Fibroblast of pulmonary artery (primary cell): ENCODE results near the gene TAMALIN.

ENCODE experiments used
- DNase-seq: peaks from one replicate; pipeline ENCODE4 v3.0.0-alpha.2; 2010; ENCODE audit warnings: low read depth
- H3K4me3 ChIP-seq: replicated peaks from 2 replicates; pipeline ENCODE4 v1.5.1; 2011; ENCODE audit warnings: low read depth, mild to moderate bottlenecking, control low read depth, low read length, moderate library complexity
- CTCF ChIP-seq: IDR thresholded peaks from 2 replicates; pipeline ENCODE4 v1.5.1; 2011; ENCODE audit warnings: mild to moderate bottlenecking, control low read depth, low read length, inconsistent platforms; ENCODE audit errors: missing control alignments

The TAMALIN gene

GRCh38 chr12:52035926-52036325, 29.2 kb downstream of the TAMALIN start:
- no peak for DNase-seq
- H3K4me3 ChIP-seq: no peak overlapping the region
- TF ChIP-seq CTCF: no peak

GRCh38 chr12:52036587-52037171, 29.9 kb downstream of the TAMALIN start:
- H3K4me3 ChIP-seq: peak overlapping the region; percentile 38
- TF ChIP-seq CTCF: no peak
- DNase-seq: peak; percentile 82

GRCh38 chr12:52037248-52037861, 30.6 kb downstream of the TAMALIN start:
- DNase-seq: peak; percentile 60
- H3K4me3 ChIP-seq: peak overlapping the region; percentile 64
- no peak for TF ChIP-seq CTCF

GRCh38 chr12:52038447-52038846, 31.7 kb downstream of the TAMALIN start:
- DNase-seq: peak; percentile 53
- TF ChIP-seq CTCF: no peak
- no peak overlapping the region for H3K4me3 ChIP-seq

- TF ChIP-seq CTCF: no peak
Observed at GRCh38 chr12:52041035-52041434, 34.3 kb downstream of the TAMALIN start.

GRCh38 chr12:52041695-52042123, 35.0 kb downstream of the TAMALIN start:
- no peak for TF ChIP-seq CTCF
- DNase-seq: peak; percentile 65
- no peak overlapping the region for H3K4me3 ChIP-seq

More at GRCh38 chr12:52041035-52041434, 34.3 kb downstream of the TAMALIN start:
- no peak overlapping the region for H3K4me3 ChIP-seq
- no peak for DNase-seq

- TF ChIP-seq CTCF: no peak
- DNase-seq: no peak
- H3K4me3 ChIP-seq: no peak overlapping the region
Observed at GRCh38 chr12:52042706-52043385, 36.1 kb downstream of the TAMALIN start.
